Loucy (cell line): ENCODE measurements around the gene MRPS2.

ENCODE experiments used
- H2AFZ ChIP-seq: fragments of 200-600 bp; sonication (generic); 2 replicates; pipeline ENCODE4 v1.6.0; 2016; ENCODE audit warnings: antibody characterized with exemption, mild to moderate bottlenecking, low read length, moderate library complexity
- H3F3A ChIP-seq: fragments of 200-600 bp; 2 replicates; pipeline ENCODE4 v1.6.0; 2016; ENCODE audit warnings: antibody characterized with exemption, low read depth, mild to moderate bottlenecking
- H3K27me3 ChIP-seq: fragments of 200-600 bp; sonication (generic); 2 replicates; pipeline ENCODE4 v1.6.1; 2014; ENCODE audit warnings: low read length, mild to moderate bottlenecking; ENCODE audit not compliant: insufficient read depth, poor library complexity, severe bottlenecking
- H3K36me3 ChIP-seq: fragments of 200-600 bp; sonication (generic); 2 replicates; pipeline ENCODE4 v1.6.1; 2016; ENCODE audit warnings: low read length; ENCODE audit not compliant: insufficient read depth
- H3K4me1 ChIP-seq: fragments of 200-600 bp; sonication (generic); 2 replicates; pipeline ENCODE4 v1.5.1; 2014; ENCODE audit warnings: low read length, mild to moderate bottlenecking; ENCODE audit not compliant: insufficient read depth, poor library complexity, severe bottlenecking
- H3K4me2 ChIP-seq: fragments of 200-600 bp; sonication (generic); 2 replicates; pipeline ENCODE4 v1.6.0; 2014; ENCODE audit warnings: antibody characterized with exemption, low read length, low read depth, mild to moderate bottlenecking; ENCODE audit not compliant: poor library complexity, severe bottlenecking
- H3K4me3 ChIP-seq: fragments of 200-600 bp; sonication (generic); 2 replicates; pipeline ENCODE4 v1.5.1; 2014; ENCODE audit warnings: low read length, mild to moderate bottlenecking, mixed read lengths; ENCODE audit not compliant: poor library complexity, severe bottlenecking
- H3K79me2 ChIP-seq: fragments of 200-600 bp; sonication (generic); 2 replicates; pipeline ENCODE4 v1.6.1; 2014; ENCODE audit warnings: low read length; ENCODE audit not compliant: insufficient read depth
- H3K9ac ChIP-seq: fragments of 200-600 bp; sonication (generic); 2 replicates; pipeline ENCODE4 v1.6.0; 2014; ENCODE audit warnings: mild to moderate bottlenecking, low read depth, low read length, moderate library complexity; ENCODE audit not compliant: poor library complexity, severe bottlenecking
- H3K9me2 ChIP-seq: fragments of 200-600 bp; sonication (generic); replicated peaks from 2 replicates; pipeline ENCODE4 v1.6.1; 2016; ENCODE audit warnings: low read depth, low read length, mixed read lengths
- H3K9me3 ChIP-seq: fragments of 200-600 bp; sonication (generic); 2 replicates; pipeline ENCODE4 v1.6.1; 2014; ENCODE audit warnings: mild to moderate bottlenecking, antibody characterized with exemption, low read length, low read depth; ENCODE audit not compliant: insufficient read depth
- H4K20me1 ChIP-seq: fragments of 200-600 bp; sonication (generic); 2 replicates; pipeline ENCODE4 v1.6.0; 2014; ENCODE audit warnings: antibody characterized with exemption, low read length, mild to moderate bottlenecking; ENCODE audit not compliant: insufficient read depth, poor library complexity, severe bottlenecking
- EZH2phosphoT487 ChIP-seq: fragments of 200-600 bp; IDR thresholded peaks from 2 replicates; pipeline ENCODE4 v1.6.1; 2018; ENCODE audit warnings: antibody characterized with exemption, mild to moderate bottlenecking, moderate library complexity, borderline replicate concordance
- TF ChIP-seq, protein P1 (sequence below): fragments of 200-600 bp; sonication (generic); conservative IDR thresholded peaks from 2 replicates; pipeline ENCODE4 v1.5.1; 2014; ENCODE audit warnings: mild to moderate bottlenecking, antibody characterized with exemption, low read length

Gene MRPS2

GRCh38 chr9:135502168-135502872, 1.8 kb downstream of the MRPS2 start:
- Histone ChIP-seq H3K27me3 (peaks cover 3% of the 10 kb centered on the region), H3K4me3 (peak overlapping the region; percentile 74), H3K4me2 (peak overlapping the region; percentile 89), H3K36me3 (peaks cover 24% of the 10 kb centered on the region; the same call in 1 of the 2 replicates), H3K9me2 (no peaks in the 10 kb centered on the region), H2AFZ (no peak overlapping the region), H3K79me2 (peaks cover 24% of the 10 kb centered on the region), H3K4me1 (peaks cover 10% of the 10 kb centered on the region), H3K9ac (peak overlapping the region; percentile 98), H3K9me3 (no peaks in the 10 kb centered on the region), H4K20me1 (peaks cover 34% of the 10 kb centered on the region), H3F3A (no peaks in the 10 kb centered on the region)
- TF ChIP-seq, protein P1, sequence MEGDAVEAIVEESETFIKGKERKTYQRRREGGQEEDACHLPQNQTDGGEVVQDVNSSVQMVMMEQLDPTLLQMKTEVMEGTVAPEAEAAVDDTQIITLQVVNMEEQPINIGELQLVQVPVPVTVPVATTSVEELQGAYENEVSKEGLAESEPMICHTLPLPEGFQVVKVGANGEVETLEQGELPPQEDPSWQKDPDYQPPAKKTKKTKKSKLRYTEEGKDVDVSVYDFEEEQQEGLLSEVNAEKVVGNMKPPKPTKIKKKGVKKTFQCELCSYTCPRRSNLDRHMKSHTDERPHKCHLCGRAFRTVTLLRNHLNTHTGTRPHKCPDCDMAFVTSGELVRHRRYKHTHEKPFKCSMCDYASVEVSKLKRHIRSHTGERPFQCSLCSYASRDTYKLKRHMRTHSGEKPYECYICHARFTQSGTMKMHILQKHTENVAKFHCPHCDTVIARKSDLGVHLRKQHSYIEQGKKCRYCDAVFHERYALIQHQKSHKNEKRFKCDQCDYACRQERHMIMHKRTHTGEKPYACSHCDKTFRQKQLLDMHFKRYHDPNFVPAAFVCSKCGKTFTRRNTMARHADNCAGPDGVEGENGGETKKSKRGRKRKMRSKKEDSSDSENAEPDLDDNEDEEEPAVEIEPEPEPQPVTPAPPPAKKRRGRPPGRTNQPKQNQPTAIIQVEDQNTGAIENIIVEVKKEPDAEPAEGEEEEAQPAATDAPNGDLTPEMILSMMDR: no peak
- TF ChIP-seq EZH2phosphoT487: no peak

DNA sequence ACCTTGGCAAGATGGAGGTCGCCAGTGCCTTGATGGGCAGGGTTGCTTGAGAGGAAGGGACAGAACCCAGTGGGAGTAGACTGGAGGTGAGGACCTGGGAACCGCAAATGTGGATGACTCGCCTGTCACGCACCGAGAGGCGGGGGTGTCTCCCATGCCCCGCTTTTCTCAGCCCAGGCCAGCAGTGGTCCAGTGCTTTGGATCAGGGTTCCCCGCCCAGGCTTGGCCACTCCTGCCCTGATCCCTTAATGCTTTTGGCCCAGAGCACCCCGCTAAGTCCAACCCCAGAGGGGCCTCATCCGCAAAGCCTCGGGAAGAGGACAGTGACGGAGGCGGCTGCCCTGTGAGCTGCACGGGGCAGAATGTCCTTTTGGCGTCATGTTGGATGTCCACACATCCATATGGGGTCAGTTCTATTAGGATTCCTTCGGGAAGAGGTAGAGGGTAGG, 2.4 kb downstream of the MRPS2 start:
- Histone ChIP-seq H3K79me2 (peaks cover 24% of the 10 kb centered on the region), H3K4me3 (peak overlapping the region; percentile 74), H3K9me2 (no peaks in the 10 kb centered on the region), H3K36me3 (peaks cover 24% of the 10 kb centered on the region; the same call in 1 of the 2 replicates), H3K27me3 (peaks cover 3% of the 10 kb centered on the region), H3K4me1 (peaks cover 10% of the 10 kb centered on the region), H3F3A (no peaks in the 10 kb centered on the region), H2AFZ (no peak overlapping the region), H3K9me3 (no peaks in the 10 kb centered on the region), H3K4me2 (peak overlapping the region; percentile 89), H4K20me1 (peaks cover 34% of the 10 kb centered on the region), H3K9ac (no peak overlapping the region)
- TF ChIP-seq, protein P1: no peak
- no peak for TF ChIP-seq EZH2phosphoT487

DNA sequence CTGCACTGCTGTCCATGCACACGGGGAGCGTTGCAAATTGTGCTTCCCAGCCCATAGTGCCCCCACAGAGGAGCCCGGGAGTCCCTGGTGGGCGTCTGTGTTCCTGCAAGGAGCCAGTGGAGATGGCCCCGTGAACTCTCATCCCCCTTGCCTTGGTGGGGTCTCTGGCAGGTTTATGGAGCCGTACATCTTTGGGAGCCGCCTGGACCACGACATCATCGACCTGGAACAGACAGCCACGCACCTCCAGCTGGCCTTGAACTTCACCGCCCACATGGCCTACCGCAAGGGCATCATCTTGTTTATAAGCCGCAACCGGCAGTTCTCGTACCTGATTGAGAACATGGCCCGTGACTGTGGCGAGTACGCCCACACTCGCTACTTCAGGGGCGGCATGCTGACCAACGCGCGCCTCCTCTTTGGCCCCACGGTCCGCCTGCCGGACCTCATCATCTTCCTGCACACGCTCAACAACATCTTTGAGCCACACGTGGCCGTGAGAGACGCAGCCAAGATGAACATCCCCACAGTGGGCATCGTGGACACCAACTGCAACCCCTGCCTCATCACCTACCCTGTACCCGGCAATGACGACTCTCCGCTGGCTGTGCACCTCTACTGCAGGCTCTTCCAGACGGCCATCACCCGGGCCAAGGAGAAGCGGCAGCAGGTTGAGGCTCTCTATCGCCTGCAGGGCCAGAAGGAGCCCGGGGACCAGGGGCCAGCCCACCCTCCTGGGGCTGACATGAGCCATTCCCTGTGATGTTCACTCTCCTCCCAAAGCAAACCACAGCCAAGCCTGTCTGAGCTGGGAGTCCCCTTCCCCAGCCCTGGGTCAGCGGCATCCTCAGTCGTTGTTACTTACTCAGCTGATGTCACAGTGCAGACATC, 3.1 kb downstream of the MRPS2 start:
- peaks cover 24% of the 10 kb centered on the region for H3K79me2 ChIP-seq
- no peak overlapping the region for H3K9ac ChIP-seq
- peaks cover 24% of the 10 kb centered on the region; the same call in 1 of the 2 replicates for H3K36me3 ChIP-seq
- H4K20me1 ChIP-seq: peaks cover 34% of the 10 kb centered on the region
- no peaks in the 10 kb centered on the region for H3K9me3 ChIP-seq
- H3K27me3 ChIP-seq: peaks cover 3% of the 10 kb centered on the region
- TF ChIP-seq EZH2phosphoT487: no peak
- TF ChIP-seq, protein P1: no peak
- H3K4me2 ChIP-seq: no peak overlapping the region
- no peaks in the 10 kb centered on the region for H3F3A ChIP-seq
- no peaks in the 10 kb centered on the region for H3K9me2 ChIP-seq
- no peak overlapping the region for H2AFZ ChIP-seq
- no peak overlapping the region for H3K4me3 ChIP-seq
- H3K4me1 ChIP-seq: peaks cover 10% of the 10 kb centered on the region
